Upper lobe of left lung (tissue), 6 donors: ENCODE measurements around the gene LDOC1. TPM values are rescaled to one million over a fixed set of nuclear protein-coding genes. Genes with fewer than 3 reads are reported as not detected.
"Not testable (repeated sequence)": the region's sequence is repeated elsewhere in the genome, so short reads cannot be mapped to it uniquely, and the experiment has no call there.

ENCODE experiments used
- ATAC-seq, 2 donors: fragments of 200-7000 bp; cut with Tn5 transposase; one replicate each; pipeline ENCODE4 v1.9.1; 2022; ENCODE audit warnings: mild to moderate bottlenecking in 2 of 2, moderate library complexity in 2 of 2; ENCODE audit not compliant: low FRiP score in 2 of 2
- DNase-seq, 2 donors: peaks; one replicate each; pipeline ENCODE4 v3.0.0-alpha.2; 2019 to 2020
- H3K27ac ChIP-seq, 4 donors: fragments of 200-600 bp; sonication (generic); one replicate each; pipeline ENCODE4 v1.5.1; 2016 to 2019
- H3K27me3 ChIP-seq, 4 donors: fragments of 200-600 bp; sonication (generic); one replicate each; pipeline ENCODE4 v1.5.1; 2017 to 2019
- H3K36me3 ChIP-seq, 4 donors: fragments of 200-600 bp; sonication (generic); one replicate each; pipeline ENCODE4 v1.5.1; 2016 to 2019
- H3K4me1 ChIP-seq, 4 donors: fragments of 200-600 bp; sonication (generic); one replicate each; pipeline ENCODE4 v1.5.1; 2018 to 2019
- H3K4me3 ChIP-seq, 4 donors: fragments of 200-600 bp; sonication (generic); one replicate each; pipeline ENCODE4 v1.5.1; 2017 to 2019; ENCODE audit warnings: mild to moderate bottlenecking in 2 of 4, moderate library complexity in 1 of 4
- H3K9me3 ChIP-seq, 4 donors: fragments of 200-600 bp; sonication (generic); one replicate each; pipeline ENCODE4 v1.5.1; 2018 to 2019
- EP300 ChIP-seq, 4 donors: sonication (generic); formaldehyde crosslinking; IDR thresholded peaks; one replicate each; pipeline ENCODE4 v1.5.1; 2017; ENCODE audit warnings: antibody characterized with exemption in 4 of 4, control low read depth in 2 of 4
- POLR2A ChIP-seq, 4 donors: fragments of 450-650 bp; IDR thresholded peaks; one replicate each; pipeline ENCODE4 v1.5.1; 2016 to 2017; ENCODE audit warnings: antibody characterized with exemption in 4 of 4, mild to moderate bottlenecking in 2 of 4
- POLR2AphosphoS5 ChIP-seq, 2 donors: sonication (generic); formaldehyde crosslinking; IDR thresholded peaks; one replicate each; pipeline ENCODE4 v1.5.1; 2017; ENCODE audit warnings: antibody characterized with exemption in 2 of 2
- WGBS, 2 donors: methylation state at CpG; one replicate each; pipeline ENCODE4 v1.1.5; 2017 to 2018; 5-methylcytosine and 5-hydroxymethylcytosine counted together
- total RNA-seq, 6 donors: library from RNA; depleted of rRNA in 4 of 6; stranded (reverse); fragments of >200 nt in 4 of 6; gene quantifications; one replicate each; pipeline versions ENCODE4 v1.1.0 to v1.2.1, GENCODE V29; 2016 to 2021
- TF ChIP-seq, protein P1 (sequence below), 6 experiments: fragments of 450-650 bp in 4 of 6; fragments of 200-600 bp in 2 of 6; sonication (generic) in 2 of 6; IDR thresholded peaks; one replicate each; pipeline ENCODE4 v1.5.1; 2016 to 2019; ENCODE audit warnings: antibody characterized with exemption in 6 of 6
- donor health status: DM: no; HTN: no; CAD: no; lungs with moderate emphysema.
- donor health status: DM: no; HTN: yes; CAD: no; lungs with severe emphysema.

LDOC1 gene
- total RNA-seq, 6 donors from 2014 or later: 3.1 to 18.8 (median 5.9) TPM

DNA sequence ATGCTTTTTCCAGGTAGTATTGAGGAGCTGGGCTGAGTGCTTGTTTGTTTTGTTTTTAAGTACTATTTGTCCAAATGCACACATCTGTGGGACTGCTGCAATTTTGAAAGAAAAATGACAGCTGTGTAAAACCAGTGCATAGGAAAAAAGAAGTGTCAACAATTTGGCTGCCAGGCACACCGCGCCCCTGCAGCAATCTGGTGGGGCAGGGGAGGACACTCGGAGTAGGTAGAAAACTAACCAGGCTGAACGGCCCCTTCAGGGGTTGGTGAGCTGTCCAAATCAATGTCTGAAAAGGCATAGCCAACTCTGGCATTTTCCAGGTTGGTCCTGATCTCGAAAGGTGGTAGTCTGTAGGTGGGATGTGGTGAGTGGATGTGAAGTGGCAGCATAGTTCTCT is 1.1 kb downstream of the LDOC1 start:
- no peaks in the 10 kb centered on the region for H3K9me3 ChIP-seq
- H3K27me3 ChIP-seq: no peaks in the 10 kb centered on the region
- TF ChIP-seq EP300 (IDR thresholded peaks at IDR 0.05): no peak
- no peak for TF ChIP-seq POLR2A (IDR thresholded peaks at IDR 0.05)
- TF ChIP-seq, protein P1, sequence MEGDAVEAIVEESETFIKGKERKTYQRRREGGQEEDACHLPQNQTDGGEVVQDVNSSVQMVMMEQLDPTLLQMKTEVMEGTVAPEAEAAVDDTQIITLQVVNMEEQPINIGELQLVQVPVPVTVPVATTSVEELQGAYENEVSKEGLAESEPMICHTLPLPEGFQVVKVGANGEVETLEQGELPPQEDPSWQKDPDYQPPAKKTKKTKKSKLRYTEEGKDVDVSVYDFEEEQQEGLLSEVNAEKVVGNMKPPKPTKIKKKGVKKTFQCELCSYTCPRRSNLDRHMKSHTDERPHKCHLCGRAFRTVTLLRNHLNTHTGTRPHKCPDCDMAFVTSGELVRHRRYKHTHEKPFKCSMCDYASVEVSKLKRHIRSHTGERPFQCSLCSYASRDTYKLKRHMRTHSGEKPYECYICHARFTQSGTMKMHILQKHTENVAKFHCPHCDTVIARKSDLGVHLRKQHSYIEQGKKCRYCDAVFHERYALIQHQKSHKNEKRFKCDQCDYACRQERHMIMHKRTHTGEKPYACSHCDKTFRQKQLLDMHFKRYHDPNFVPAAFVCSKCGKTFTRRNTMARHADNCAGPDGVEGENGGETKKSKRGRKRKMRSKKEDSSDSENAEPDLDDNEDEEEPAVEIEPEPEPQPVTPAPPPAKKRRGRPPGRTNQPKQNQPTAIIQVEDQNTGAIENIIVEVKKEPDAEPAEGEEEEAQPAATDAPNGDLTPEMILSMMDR (IDR thresholded peaks at IDR 0.05): no peak
- TF ChIP-seq POLR2AphosphoS5 (IDR thresholded peaks at IDR 0.05): no peak
- no peaks in the 10 kb centered on the region for H3K36me3 ChIP-seq
- no peak for DNase-seq
- H3K27ac ChIP-seq: no peak overlapping the region
- peak overlapping the region in 3 of 4 donors; percentile 53 to 65 (median 58) for H3K4me3 ChIP-seq
- ATAC-seq: no peak
- 74 to 80% methylated on average over 5 of the region's 5 CpGs for WGBS, 2 donors
- no peaks in the 10 kb centered on the region for H3K4me1 ChIP-seq

DNA sequence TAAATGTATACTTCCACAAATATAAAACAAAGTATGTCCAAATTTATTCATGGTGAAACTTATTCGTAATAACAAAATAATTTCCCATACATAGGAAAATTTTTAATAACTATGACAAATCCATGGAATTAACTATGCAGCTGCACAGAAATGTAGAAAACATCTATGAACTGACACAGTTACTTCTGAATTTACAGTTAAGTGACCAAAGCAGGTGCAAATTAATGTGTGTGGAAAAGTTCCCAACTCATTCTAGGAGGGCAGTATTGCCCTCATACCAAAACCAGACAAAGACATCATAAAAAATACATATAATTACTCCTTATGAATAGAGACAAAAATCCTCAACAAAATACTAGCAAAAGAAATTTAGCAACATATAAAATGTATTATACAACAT is 12.5 kb downstream of the LDOC1 start:
- Histone ChIP-seq H3K27me3 (no peaks in the 10 kb centered on the region), H3K4me1 (no peaks in the 10 kb centered on the region), H3K36me3 (no peaks in the 10 kb centered on the region), H3K27ac (no peak overlapping the region), H3K4me3 (no peak overlapping the region), H3K9me3 (no peaks in the 10 kb centered on the region)
- ATAC-seq (no peak), DNase-seq (no peak)
- WGBS, 2 donors: 73 to 100% methylated on average over 1 of the region's 1 CpG
- TF ChIP-seq POLR2AphosphoS5 (IDR thresholded peaks at IDR 0.05) (no peak), EP300 (IDR thresholded peaks at IDR 0.05) (no peak), POLR2A (IDR thresholded peaks at IDR 0.05) (no peak)
- TF ChIP-seq, protein P1 (IDR thresholded peaks at IDR 0.05): no peak

DNA sequence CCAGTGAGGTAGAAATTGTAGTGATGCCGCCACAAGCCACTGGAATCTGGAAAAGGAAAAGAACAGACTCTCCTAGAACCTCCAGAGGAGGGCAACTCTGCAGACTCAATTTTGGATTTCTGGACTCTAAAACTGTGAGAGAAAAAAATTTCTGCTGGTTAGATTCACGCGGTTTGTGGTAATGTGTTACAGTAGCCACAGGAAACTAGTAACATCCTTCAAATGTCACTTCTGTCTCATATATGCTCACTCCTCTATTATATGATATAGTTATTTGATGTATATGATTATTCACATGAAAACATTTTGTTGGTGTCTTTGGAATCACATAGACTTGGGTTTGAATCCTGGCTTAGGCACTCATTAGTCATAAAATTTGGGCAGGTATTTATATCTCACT is 18.8 kb downstream of the LDOC1 start:
- DNase-seq: no peak
- TF ChIP-seq POLR2AphosphoS5 (IDR thresholded peaks at IDR 0.05): no peak
- no peak for TF ChIP-seq POLR2A (IDR thresholded peaks at IDR 0.05)
- no peak for TF ChIP-seq EP300 (IDR thresholded peaks at IDR 0.05)
- TF ChIP-seq, protein P1 (IDR thresholded peaks at IDR 0.05): no peak
- no peaks in the 10 kb centered on the region for H3K36me3 ChIP-seq
- 73 to 97% methylated on average over 3 of the region's 3 CpGs for WGBS, 2 donors
- H3K4me1 ChIP-seq: no peaks in the 10 kb centered on the region
- peaks cover 0 to 14% (median 0%) of the 10 kb centered on the region in 4 donors for H3K9me3 ChIP-seq
- H3K27me3 ChIP-seq: no peaks in the 10 kb centered on the region
- H3K4me3 ChIP-seq: no peak overlapping the region
- no peak for ATAC-seq
- H3K27ac ChIP-seq: no peak overlapping the region

DNA sequence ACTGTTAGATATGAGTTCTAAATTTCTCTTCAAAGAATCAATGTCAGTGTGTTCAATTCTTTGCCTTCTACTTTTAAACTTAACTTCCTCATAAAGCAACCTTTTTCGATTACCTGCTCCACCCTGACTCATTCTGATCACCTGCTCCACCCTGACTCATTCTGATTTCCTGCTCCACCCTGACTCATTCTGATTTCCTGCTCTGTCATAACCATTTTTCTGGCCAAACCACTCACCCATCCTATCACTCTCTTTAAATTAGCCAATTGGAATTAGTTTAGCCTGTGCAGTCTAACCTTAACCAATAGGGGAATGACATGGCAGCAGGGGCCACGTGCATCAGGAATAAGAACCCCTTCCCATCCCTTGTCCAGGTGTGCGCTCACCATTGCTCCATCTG is 21.7 kb downstream of the LDOC1 start:
- ATAC-seq, H3K27me3 ChIP-seq, H3K36me3 ChIP-seq, H3K4me1 ChIP-seq, DNase-seq, H3K4me3 ChIP-seq, H3K27ac ChIP-seq: not testable (repeated sequence)
- peaks cover 0 to 14% (median 0%) of the 10 kb centered on the region in 4 donors for H3K9me3 ChIP-seq
- 88 to 89% methylated on average over 3 of the region's 3 CpGs for WGBS, 2 donors

DNA sequence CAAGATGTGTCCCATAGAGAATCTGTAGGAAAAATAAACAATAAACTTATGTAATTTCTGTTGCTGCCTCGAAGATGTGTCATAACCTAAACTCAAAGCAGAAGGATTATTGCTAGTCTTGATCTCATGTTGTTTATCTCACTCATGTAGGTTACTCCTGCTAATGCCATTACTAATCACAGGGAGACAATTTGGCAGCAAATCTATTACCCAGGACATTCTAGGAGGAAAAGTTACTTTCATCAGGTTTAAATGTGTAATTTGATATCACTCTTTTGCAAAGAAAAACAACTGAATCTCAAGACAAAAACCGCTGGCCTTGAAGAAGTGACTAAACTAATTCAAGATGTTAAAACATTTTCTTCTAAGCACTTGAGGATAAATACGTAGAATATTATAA is 34.0 kb downstream of the LDOC1 start:
- Histone ChIP-seq H3K36me3 (no peaks in the 10 kb centered on the region), H3K4me3 (no peak overlapping the region), H3K27me3 (no peaks in the 10 kb centered on the region), H3K9me3 (no peaks in the 10 kb centered on the region), H3K4me1 (no peaks in the 10 kb centered on the region), H3K27ac (no peak overlapping the region)
- DNase-seq: no peak
- no peak for ATAC-seq
- TF ChIP-seq, protein P1 (IDR thresholded peaks at IDR 0.05): no peak
- TF ChIP-seq POLR2A (IDR thresholded peaks at IDR 0.05) (no peak), POLR2AphosphoS5 (IDR thresholded peaks at IDR 0.05) (no peak), EP300 (IDR thresholded peaks at IDR 0.05) (no peak)
- 53 to 71% methylated on average over 3 of the region's 3 CpGs for WGBS, 2 donors
